Medulla oblongata (tissue), 1 donor: ENCODE results near the gene SOWAHB.

ENCODE experiments used
- DNase-seq: peaks from one replicate; pipeline ENCODE4 v3.0.0-alpha.2; 2015; ENCODE audit errors: extremely low spot score

Gene SOWAHB

DNA sequence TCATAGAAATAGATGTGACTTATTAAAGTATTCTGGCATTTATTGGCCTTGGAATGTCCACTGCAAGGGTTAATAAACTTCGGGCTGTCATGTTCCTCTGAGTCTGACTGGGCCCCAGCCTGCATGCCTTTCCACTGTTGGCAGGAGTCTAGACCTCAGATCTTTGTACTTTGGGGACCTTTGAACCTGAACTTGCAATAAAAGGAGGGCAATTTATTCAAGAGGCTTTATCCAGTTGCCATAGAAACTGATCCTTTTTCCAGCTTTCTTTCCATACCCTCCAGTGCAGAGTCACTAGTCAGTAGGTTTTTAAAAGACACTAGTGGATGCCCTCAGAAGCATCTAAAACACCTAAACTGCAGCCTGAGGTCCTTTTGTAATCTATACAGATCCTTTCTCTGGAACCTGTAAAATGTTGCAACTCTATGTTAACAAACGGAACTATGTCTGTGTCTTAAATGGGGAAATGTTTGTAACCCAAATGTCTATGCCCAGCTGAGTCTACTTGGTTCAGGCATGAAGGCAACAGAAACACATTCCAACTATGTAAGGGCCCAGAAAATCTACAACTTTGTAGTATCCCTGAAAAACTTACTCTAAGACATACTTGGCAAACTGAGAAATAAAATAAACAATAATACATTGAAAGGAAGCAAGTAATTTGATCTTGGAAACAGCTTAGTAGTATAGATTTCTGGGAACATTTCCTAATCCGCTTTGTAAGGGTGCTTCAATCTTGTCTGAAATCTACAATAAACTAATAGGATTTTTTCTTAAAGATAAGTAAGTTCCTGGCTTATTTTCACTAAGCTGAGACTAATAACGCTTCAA, 41.5 kb downstream of the SOWAHB start:
- peak; percentile 45 for DNase-seq

DNA sequence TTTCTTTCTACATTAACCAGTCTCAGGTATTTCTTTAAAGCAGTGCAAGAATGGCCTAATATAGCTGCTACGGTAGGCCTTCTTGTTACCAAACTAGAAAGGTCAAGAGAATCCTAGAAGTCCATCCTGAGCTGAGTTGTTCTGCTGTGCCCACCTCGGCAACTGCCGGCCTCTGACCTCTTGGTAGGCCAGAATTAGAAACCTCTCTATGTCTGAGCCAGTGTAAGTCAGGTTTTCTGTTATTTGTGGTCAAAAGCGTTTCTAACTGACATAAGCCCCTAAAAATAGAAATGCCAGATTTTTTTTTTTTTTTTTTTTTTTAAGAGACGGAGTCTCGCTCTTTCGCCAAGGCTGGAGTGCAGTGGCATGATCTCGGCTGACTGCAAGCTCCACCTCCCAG, 43.1 kb downstream of the SOWAHB start:
- no peak for DNase-seq

DNA sequence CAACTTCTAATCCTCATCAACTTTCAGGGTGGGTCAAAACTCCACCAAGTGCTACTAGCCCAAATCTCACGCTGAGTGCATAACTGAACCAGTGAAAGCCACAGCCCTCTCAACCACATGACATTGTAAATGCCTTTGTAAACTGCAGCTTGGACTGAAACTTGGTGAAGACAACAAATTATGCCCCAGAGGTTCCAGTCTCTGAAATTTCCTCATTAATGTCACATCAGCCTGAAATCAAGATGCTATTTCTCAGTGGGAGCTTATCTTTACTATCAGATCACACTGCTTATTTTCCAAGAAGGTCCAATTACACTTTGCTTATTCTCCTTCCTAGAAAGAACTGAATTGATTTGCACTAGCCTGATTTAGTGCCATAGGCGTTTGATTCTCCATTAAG, 46.6 kb downstream of the SOWAHB start:
- no peak for DNase-seq

DNA sequence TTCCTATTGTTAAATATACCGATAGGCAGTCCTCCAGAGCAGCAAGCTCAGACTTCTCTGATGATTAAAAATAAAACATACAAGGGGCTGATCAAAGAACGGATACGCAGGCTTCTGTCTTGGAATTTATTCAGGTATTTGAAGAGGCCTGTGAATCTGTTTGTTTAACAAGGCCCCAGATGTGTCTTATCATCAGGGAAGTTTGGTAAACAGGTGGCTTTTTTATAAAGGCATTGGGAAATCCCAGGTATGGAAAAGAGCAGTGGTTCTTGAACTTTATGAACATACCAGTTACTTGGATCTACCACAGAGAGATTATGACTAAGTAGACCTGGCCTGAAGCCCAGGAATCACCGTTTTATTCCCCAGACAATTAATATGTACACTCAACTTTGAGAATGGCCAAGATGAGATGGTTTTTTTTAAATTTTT, 47.9 kb downstream of the SOWAHB start:
- DNase-seq: no peak
